ENCODE measurements around the gene TNK2.

GRCh38 chr3:195889870-195890295 lies 18.5 kb downstream of the TNK2 start:
- no peak for TF ChIP-seq POLR2A (IDR thresholded peaks at IDR 0.05; ENCODE audit: low read depth, low read length)
- TF ChIP-seq, protein P1, sequence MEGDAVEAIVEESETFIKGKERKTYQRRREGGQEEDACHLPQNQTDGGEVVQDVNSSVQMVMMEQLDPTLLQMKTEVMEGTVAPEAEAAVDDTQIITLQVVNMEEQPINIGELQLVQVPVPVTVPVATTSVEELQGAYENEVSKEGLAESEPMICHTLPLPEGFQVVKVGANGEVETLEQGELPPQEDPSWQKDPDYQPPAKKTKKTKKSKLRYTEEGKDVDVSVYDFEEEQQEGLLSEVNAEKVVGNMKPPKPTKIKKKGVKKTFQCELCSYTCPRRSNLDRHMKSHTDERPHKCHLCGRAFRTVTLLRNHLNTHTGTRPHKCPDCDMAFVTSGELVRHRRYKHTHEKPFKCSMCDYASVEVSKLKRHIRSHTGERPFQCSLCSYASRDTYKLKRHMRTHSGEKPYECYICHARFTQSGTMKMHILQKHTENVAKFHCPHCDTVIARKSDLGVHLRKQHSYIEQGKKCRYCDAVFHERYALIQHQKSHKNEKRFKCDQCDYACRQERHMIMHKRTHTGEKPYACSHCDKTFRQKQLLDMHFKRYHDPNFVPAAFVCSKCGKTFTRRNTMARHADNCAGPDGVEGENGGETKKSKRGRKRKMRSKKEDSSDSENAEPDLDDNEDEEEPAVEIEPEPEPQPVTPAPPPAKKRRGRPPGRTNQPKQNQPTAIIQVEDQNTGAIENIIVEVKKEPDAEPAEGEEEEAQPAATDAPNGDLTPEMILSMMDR (IDR thresholded peaks at IDR 0.05; ENCODE audit: extremely low read depth in 1 of 2, insufficient read depth in 1 of 2, low read depth in 1 of 2, low read length in 2 of 2), result no peak
- no peak for TF ChIP-seq EZH2 (IDR thresholded peaks at IDR 0.05; ENCODE audit: borderline replicate concordance, low read depth, low read length, severe bottlenecking)
- no peak for TF ChIP-seq MYC (IDR thresholded peaks at IDR 0.05; ENCODE audit: low read depth, low read length)
- TF ChIP-seq POLR2AphosphoS5 (IDR thresholded peaks at IDR 0.05; ENCODE audit: insufficient read depth, low read depth, low read length), result no peak
- TF ChIP-seq JUN (IDR thresholded peaks at IDR 0.05; ENCODE audit: borderline replicate concordance, insufficient read depth, insufficient read length, low read depth), result no peak
- TF ChIP-seq MAX (IDR thresholded peaks at IDR 0.05; ENCODE audit: insufficient read depth, insufficient read length), result no peak
- TF ChIP-seq FOS (IDR thresholded peaks at IDR 0.05; ENCODE audit: borderline replicate concordance, insufficient read depth, low read length), result no peak

All from endothelial cell of umbilical vein (primary cell).